GM23338 (cell line): ENCODE results near the gene LDLRAD3.

Source experiments
- CREB1 ChIP-seq: fragments of 250-450 bp; sonication (Bioruptor Pico); IDR thresholded peaks from 2 replicates; pipeline ENCODE4 v1.5.0; 2020; ENCODE audit warnings: low read depth, mild to moderate bottlenecking, moderate library complexity
- EZH2 ChIP-seq: fragments of 200-600 bp; sonication (generic); IDR thresholded peaks from one replicate; pipeline ENCODE4 v1.8.0; 2017; ENCODE audit warnings: antibody characterized with exemption, mild to moderate bottlenecking, low read depth; ENCODE audit not compliant: unreplicated experiment
- EZH2phosphoT487 ChIP-seq: fragments of 200-600 bp; sonication (generic); IDR thresholded peaks from one replicate; pipeline ENCODE4 v1.8.1; 2018; ENCODE audit warnings: antibody characterized with exemption; ENCODE audit not compliant: unreplicated experiment
- REST ChIP-seq: IDR thresholded peaks from one replicate; pipeline ENCODE4 v1.6.1; 2018; ENCODE audit warnings: antibody characterized with exemption; ENCODE audit not compliant: unreplicated experiment
- TF ChIP-seq, protein P1 (sequence below), 2 experiments: fragments of 200-600 bp in 1 of 2; sonication (generic) in 1 of 2; conservative IDR thresholded peaks; 2 replicates each; pipeline versions ENCODE4 v1.5.1 to v1.6.1; 2016 to 2017; ENCODE audit warnings: antibody characterized with exemption in 2 of 2, low read depth in 2 of 2, mild to moderate bottlenecking in 2 of 2, moderate library complexity in 1 of 2

DNA sequence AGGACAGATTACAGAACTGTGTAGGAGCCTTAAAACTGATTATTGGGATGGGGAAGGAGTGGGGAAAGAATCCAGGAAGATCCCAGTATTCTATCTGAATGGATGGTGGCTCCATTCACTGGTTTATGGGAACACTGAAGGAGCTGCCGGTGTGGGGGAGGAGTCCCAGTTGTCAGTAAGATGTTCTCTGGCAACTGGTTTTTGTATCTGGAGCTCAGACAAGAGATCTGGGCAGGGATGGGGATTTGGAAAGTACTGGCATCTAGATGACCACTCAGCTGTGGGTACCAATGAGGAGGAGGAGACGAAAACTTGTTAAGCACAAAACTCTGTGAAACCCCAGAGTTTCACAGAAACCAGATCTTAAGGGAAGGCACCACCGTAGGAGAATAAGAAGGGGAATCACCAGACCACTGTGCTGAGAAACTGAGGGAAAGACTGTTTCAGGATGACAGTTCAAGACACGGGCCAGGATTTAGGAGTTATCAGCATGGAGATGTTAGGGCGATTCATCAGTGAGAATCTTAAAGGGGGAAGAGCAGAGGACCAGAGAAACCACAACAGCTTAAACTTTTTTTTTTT, 28.1 kb downstream of the LDLRAD3 start:
- TF ChIP-seq, protein P1, sequence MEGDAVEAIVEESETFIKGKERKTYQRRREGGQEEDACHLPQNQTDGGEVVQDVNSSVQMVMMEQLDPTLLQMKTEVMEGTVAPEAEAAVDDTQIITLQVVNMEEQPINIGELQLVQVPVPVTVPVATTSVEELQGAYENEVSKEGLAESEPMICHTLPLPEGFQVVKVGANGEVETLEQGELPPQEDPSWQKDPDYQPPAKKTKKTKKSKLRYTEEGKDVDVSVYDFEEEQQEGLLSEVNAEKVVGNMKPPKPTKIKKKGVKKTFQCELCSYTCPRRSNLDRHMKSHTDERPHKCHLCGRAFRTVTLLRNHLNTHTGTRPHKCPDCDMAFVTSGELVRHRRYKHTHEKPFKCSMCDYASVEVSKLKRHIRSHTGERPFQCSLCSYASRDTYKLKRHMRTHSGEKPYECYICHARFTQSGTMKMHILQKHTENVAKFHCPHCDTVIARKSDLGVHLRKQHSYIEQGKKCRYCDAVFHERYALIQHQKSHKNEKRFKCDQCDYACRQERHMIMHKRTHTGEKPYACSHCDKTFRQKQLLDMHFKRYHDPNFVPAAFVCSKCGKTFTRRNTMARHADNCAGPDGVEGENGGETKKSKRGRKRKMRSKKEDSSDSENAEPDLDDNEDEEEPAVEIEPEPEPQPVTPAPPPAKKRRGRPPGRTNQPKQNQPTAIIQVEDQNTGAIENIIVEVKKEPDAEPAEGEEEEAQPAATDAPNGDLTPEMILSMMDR (conservative IDR thresholded peaks at IDR 0.05; ENCODE audit: low read depth in 2 of 2): no peak
- TF ChIP-seq EZH2phosphoT487 (no peak), REST (no peak), EZH2 (no peak), CREB1 (no peak)
